ENCODE results near the gene TXNL4A.

The TXNL4A gene

GRCh38 chr18:79940814-79941472 is 47.4 kb downstream of the TXNL4A start:
- H3K4me3 ChIP-seq (ENCODE audit: low read length), result no peak overlapping the region
- peaks cover 10% of the 10 kb centered on the region for H4K20me1 ChIP-seq (ENCODE audit: control insufficient read depth, insufficient read depth, low read depth, low read length)
- TF ChIP-seq CTCF (IDR thresholded peaks at IDR 0.05; ENCODE audit: low read depth, low read length, poor library complexity, severe bottlenecking), result no peak
- no peak for TF ChIP-seq EZH2phosphoT487 (IDR thresholded peaks at IDR 0.05; ENCODE audit: borderline replicate concordance, low read length)
- no peaks in the 10 kb centered on the region for H3K9me3 ChIP-seq (ENCODE audit: control insufficient read depth, insufficient read depth, low read length)
- H3K4me1 ChIP-seq (ENCODE audit: control insufficient read depth, low read length), result peaks cover 22% of the 10 kb centered on the region
- peaks cover 59% of the 10 kb centered on the region for H3K36me3 ChIP-seq (ENCODE audit: control insufficient read depth, low read length)
- no peak overlapping the region for H3K27ac ChIP-seq (ENCODE audit: low read depth, low read length)
- H3K9me2 ChIP-seq (replicated peaks; ENCODE audit: control insufficient read depth, low read length), result no peaks in the 10 kb centered on the region
- H3K27me3 ChIP-seq (ENCODE audit: control insufficient read depth, low read length), result no peaks in the 10 kb centered on the region
- H3K4me2 ChIP-seq (ENCODE audit: low read length), result no peak overlapping the region
- H3K79me2 ChIP-seq (ENCODE audit: control insufficient read depth, low read length), result peaks cover 89% of the 10 kb centered on the region
- H3F3A ChIP-seq (ENCODE audit: control insufficient read depth, insufficient read depth), result no peaks in the 10 kb centered on the region

- H3K4me3 ChIP-seq (ENCODE audit: low read length), result no peak overlapping the region
- H3F3A ChIP-seq (ENCODE audit: control insufficient read depth, insufficient read depth), result no peaks in the 10 kb centered on the region
- H4K20me1 ChIP-seq (ENCODE audit: control insufficient read depth, insufficient read depth, low read depth, low read length), result peaks cover 9% of the 10 kb centered on the region
- no peak overlapping the region for H3K27ac ChIP-seq (ENCODE audit: low read depth, low read length)
- H3K9me3 ChIP-seq (ENCODE audit: control insufficient read depth, insufficient read depth, low read length), result no peaks in the 10 kb centered on the region
- H3K9me2 ChIP-seq (replicated peaks; ENCODE audit: control insufficient read depth, low read length), result no peaks in the 10 kb centered on the region
- peaks cover 64% of the 10 kb centered on the region for H3K36me3 ChIP-seq (ENCODE audit: control insufficient read depth, low read length)
- no peak overlapping the region for H3K4me2 ChIP-seq (ENCODE audit: low read length)
- H3K27me3 ChIP-seq (ENCODE audit: control insufficient read depth, low read length), result no peaks in the 10 kb centered on the region
- no peak for TF ChIP-seq CTCF (IDR thresholded peaks at IDR 0.05; ENCODE audit: low read depth, low read length, poor library complexity, severe bottlenecking)
- no peak for TF ChIP-seq EZH2phosphoT487 (IDR thresholded peaks at IDR 0.05; ENCODE audit: borderline replicate concordance, low read length)
- peaks cover 15% of the 10 kb centered on the region for H3K4me1 ChIP-seq (ENCODE audit: control insufficient read depth, low read length)
- H3K79me2 ChIP-seq (ENCODE audit: control insufficient read depth, low read length), result peaks cover 89% of the 10 kb centered on the region
Measured at GRCh38 chr18:79940126-79940813, 48.1 kb downstream of the TXNL4A start.

- Histone ChIP-seq H3K79me2 (ENCODE audit: control insufficient read depth, low read length) (peaks cover 87% of the 10 kb centered on the region), H3K36me3 (ENCODE audit: control insufficient read depth, low read length) (peaks cover 74% of the 10 kb centered on the region)
Measured at GRCh38 chr18:79939096-79939495, 49.3 kb downstream of the TXNL4A start.

More at GRCh38 chr18:79939096-79939495, 49.3 kb downstream of the TXNL4A start:
- peaks cover 4% of the 10 kb centered on the region for H3K4me1 ChIP-seq (ENCODE audit: control insufficient read depth, low read length)
- H3K4me2 ChIP-seq (ENCODE audit: low read length), result no peak overlapping the region
- H3K27me3 ChIP-seq (ENCODE audit: control insufficient read depth, low read length), result no peaks in the 10 kb centered on the region
- no peak overlapping the region for H3K4me3 ChIP-seq (ENCODE audit: low read length)
- no peaks in the 10 kb centered on the region for H3K9me3 ChIP-seq (ENCODE audit: control insufficient read depth, insufficient read depth, low read length)
- no peaks in the 10 kb centered on the region for H3K9me2 ChIP-seq (replicated peaks; ENCODE audit: control insufficient read depth, low read length)
- TF ChIP-seq EZH2phosphoT487 (IDR thresholded peaks at IDR 0.05; ENCODE audit: borderline replicate concordance, low read length), result no peak
- no peak for TF ChIP-seq CTCF (IDR thresholded peaks at IDR 0.05; ENCODE audit: low read depth, low read length, poor library complexity, severe bottlenecking)
- H3F3A ChIP-seq (ENCODE audit: control insufficient read depth, insufficient read depth), result no peaks in the 10 kb centered on the region
- H3K27ac ChIP-seq (ENCODE audit: low read depth, low read length), result no peak overlapping the region
- peaks cover 5% of the 10 kb centered on the region for H4K20me1 ChIP-seq (ENCODE audit: control insufficient read depth, insufficient read depth, low read depth, low read length)
